ENCODE measurements around the gene TADA2B.

- TF ChIP-seq, protein P1, sequence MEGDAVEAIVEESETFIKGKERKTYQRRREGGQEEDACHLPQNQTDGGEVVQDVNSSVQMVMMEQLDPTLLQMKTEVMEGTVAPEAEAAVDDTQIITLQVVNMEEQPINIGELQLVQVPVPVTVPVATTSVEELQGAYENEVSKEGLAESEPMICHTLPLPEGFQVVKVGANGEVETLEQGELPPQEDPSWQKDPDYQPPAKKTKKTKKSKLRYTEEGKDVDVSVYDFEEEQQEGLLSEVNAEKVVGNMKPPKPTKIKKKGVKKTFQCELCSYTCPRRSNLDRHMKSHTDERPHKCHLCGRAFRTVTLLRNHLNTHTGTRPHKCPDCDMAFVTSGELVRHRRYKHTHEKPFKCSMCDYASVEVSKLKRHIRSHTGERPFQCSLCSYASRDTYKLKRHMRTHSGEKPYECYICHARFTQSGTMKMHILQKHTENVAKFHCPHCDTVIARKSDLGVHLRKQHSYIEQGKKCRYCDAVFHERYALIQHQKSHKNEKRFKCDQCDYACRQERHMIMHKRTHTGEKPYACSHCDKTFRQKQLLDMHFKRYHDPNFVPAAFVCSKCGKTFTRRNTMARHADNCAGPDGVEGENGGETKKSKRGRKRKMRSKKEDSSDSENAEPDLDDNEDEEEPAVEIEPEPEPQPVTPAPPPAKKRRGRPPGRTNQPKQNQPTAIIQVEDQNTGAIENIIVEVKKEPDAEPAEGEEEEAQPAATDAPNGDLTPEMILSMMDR (IDR thresholded peaks at IDR 0.05; ENCODE audit: low read length), result no peak
- TF ChIP-seq EZH2 (IDR thresholded peaks at IDR 0.05; ENCODE audit: borderline replicate concordance, low read length), result no peak
Observed at GRCh38 chr4:7066006-7066405, 22.8 kb downstream of the TADA2B start.

Data from OCI-LY1 (cell line).